H9 (cell line): Measurements from ENCODE around the gene ALOX5AP. TPM values are rescaled to one million over a fixed set of nuclear protein-coding genes. Genes with fewer than 3 reads are reported as not detected.

ENCODE experiments used
- DNase-seq: peaks from one replicate; pipeline ENCODE4 v3.0.0-alpha.2; 2017
- H2AFZ ChIP-seq: one replicate; pipeline ENCODE4 v1.6.1; 2013; ENCODE audit warnings: mild to moderate bottlenecking, low read length, control low read depth, moderate library complexity
- H2AK5ac ChIP-seq: 2 replicates; pipeline ENCODE4 v1.6.1; 2013; ENCODE audit warnings: low read length, control low read depth, mixed read lengths; ENCODE audit not compliant: insufficient read length
- H2BK120ac ChIP-seq: one replicate; pipeline ENCODE4 v1.6.1; 2013; ENCODE audit warnings: low read depth, mild to moderate bottlenecking, low read length, control low read depth, inconsistent platforms; ENCODE audit not compliant: poor library complexity, severe bottlenecking
- H2BK12ac ChIP-seq: 2 replicates; pipeline ENCODE4 v1.6.1; 2013; ENCODE audit warnings: low read length, control low read depth, mixed read lengths, low read depth; ENCODE audit not compliant: insufficient read length
- H2BK15ac ChIP-seq: 2 replicates; pipeline ENCODE4 v1.6.1; 2013; ENCODE audit warnings: low read depth, low read length, control low read depth
- H2BK20ac ChIP-seq: one replicate; pipeline ENCODE4 v1.6.1; 2013; ENCODE audit warnings: low read depth, mild to moderate bottlenecking, low read length, control low read depth, inconsistent platforms; ENCODE audit not compliant: poor library complexity, severe bottlenecking
- H2BK5ac ChIP-seq: 2 replicates; pipeline ENCODE4 v1.6.1; 2013; ENCODE audit warnings: low read length, control low read depth, mixed read lengths; ENCODE audit not compliant: insufficient read length
- H3K14ac ChIP-seq: 2 replicates; pipeline ENCODE4 v1.6.1; 2013; ENCODE audit warnings: low read length, control low read depth; ENCODE audit not compliant: insufficient read depth
- H3K18ac ChIP-seq: 2 replicates; pipeline ENCODE4 v1.6.1; 2013; ENCODE audit warnings: low read depth, mild to moderate bottlenecking, mixed read lengths, low read length, control low read depth; ENCODE audit not compliant: insufficient read length
- H3K23ac ChIP-seq: 2 replicates; pipeline ENCODE4 v1.6.1; 2013; ENCODE audit warnings: low read length, control low read depth, mixed read lengths, low read depth; ENCODE audit not compliant: insufficient read length
- H3K23me2 ChIP-seq: 2 replicates; pipeline ENCODE4 v1.6.1; 2013; ENCODE audit warnings: low read depth, mild to moderate bottlenecking, mixed read lengths, low read length, control low read depth; ENCODE audit not compliant: insufficient read length, poor library complexity, severe bottlenecking
- H3K27ac ChIP-seq: 2 replicates; pipeline ENCODE4 v1.5.1; 2013; ENCODE audit warnings: low read length, control low read depth, mixed read lengths, low read depth; ENCODE audit not compliant: insufficient read length
- H3K27me3 ChIP-seq: 2 replicates; pipeline ENCODE4 v1.6.1; 2013; ENCODE audit warnings: low read length, control low read depth, inconsistent platforms; ENCODE audit not compliant: insufficient read depth
- H3K4ac ChIP-seq: 2 replicates; pipeline ENCODE4 v1.6.1; 2013; ENCODE audit warnings: low read depth, mild to moderate bottlenecking, control low read depth, inconsistent platforms, low read length, moderate library complexity
- H3K4me1 ChIP-seq: 2 replicates; pipeline ENCODE4 v1.6.1; 2013; ENCODE audit warnings: low read length, control low read depth, inconsistent platforms; ENCODE audit not compliant: insufficient read depth
- H3K4me2 ChIP-seq: 2 replicates; pipeline ENCODE4 v1.6.1; 2013; ENCODE audit warnings: low read length, control low read depth, mixed read lengths; ENCODE audit not compliant: insufficient read length, insufficient read depth
- H3K56ac ChIP-seq: 2 replicates; pipeline ENCODE4 v1.6.1; 2013; ENCODE audit warnings: low read depth, mild to moderate bottlenecking, mixed read lengths, low read length, control low read depth; ENCODE audit not compliant: insufficient read length
- H3K79me1 ChIP-seq: 2 replicates; pipeline ENCODE4 v1.6.1; 2013; ENCODE audit warnings: low read depth, mild to moderate bottlenecking, moderate library complexity, low read length, control low read depth, inconsistent platforms; ENCODE audit not compliant: insufficient read depth, poor library complexity, severe bottlenecking
- H3K79me2 ChIP-seq: 2 replicates; pipeline ENCODE4 v1.6.1; 2013; ENCODE audit warnings: low read length, control low read depth, inconsistent platforms; ENCODE audit not compliant: insufficient read depth
- H3K9ac ChIP-seq: 2 replicates; pipeline ENCODE4 v1.6.1; 2013; ENCODE audit warnings: low read length, control low read depth, mixed read lengths; ENCODE audit not compliant: insufficient read length; ENCODE audit errors: extremely low read depth
- H3K9me3 ChIP-seq: one replicate; pipeline ENCODE4 v1.6.1; 2013; ENCODE audit warnings: low read depth, low read length, inconsistent platforms; ENCODE audit not compliant: control insufficient read depth
- H3T11ph ChIP-seq: one replicate; pipeline ENCODE4 v1.6.1; 2013; ENCODE audit warnings: mild to moderate bottlenecking, low read length, control low read depth, inconsistent platforms
- H4K20me1 ChIP-seq: one replicate; pipeline ENCODE4 v1.6.1; 2013; ENCODE audit not compliant: control insufficient read depth, insufficient read length, insufficient read depth
- H4K5ac ChIP-seq: 2 replicates; pipeline ENCODE4 v1.6.1; 2013; ENCODE audit warnings: low read depth, mild to moderate bottlenecking, mixed read lengths, low read length, control low read depth; ENCODE audit not compliant: insufficient read length
- H4K8ac ChIP-seq: replicated peaks from 2 replicates; pipeline ENCODE4 v1.6.1; 2013; ENCODE audit warnings: low read length, control low read depth, mixed read lengths, low read depth; ENCODE audit not compliant: insufficient read length
- H4K91ac ChIP-seq: 2 replicates; pipeline ENCODE4 v1.6.1; 2013; ENCODE audit warnings: low read depth, mild to moderate bottlenecking, moderate library complexity, mixed read lengths, low read length, control low read depth; ENCODE audit not compliant: insufficient read length
- H3K27ac Mint-ChIP-seq, 3 experiments: 2 replicates in 2 of 3; 3 replicates in 1 of 3; pipeline ENCODE4 v1.8.0; 2020 to 2021; ENCODE audit warnings: mixed read lengths in 3 of 3, mild to moderate bottlenecking in 1 of 3, moderate library complexity in 1 of 3
- H3K27me3 Mint-ChIP-seq: 2 replicates; pipeline ENCODE4 v1.8.0; 2021; ENCODE audit warnings: low read depth, mild to moderate bottlenecking, moderate library complexity, mixed read lengths
- H3K36me3 Mint-ChIP-seq, 3 experiments: 2 replicates in 2 of 3; 3 replicates in 1 of 3; pipeline ENCODE4 v1.8.0; 2020 to 2021; ENCODE audit warnings: low read depth in 3 of 3, mixed read lengths in 3 of 3; ENCODE audit not compliant: insufficient read depth in 1 of 3
- H3K4me1 Mint-ChIP-seq, 2 experiments: 2 replicates each; pipeline ENCODE4 v1.8.0; 2020; ENCODE audit warnings: mixed read lengths in 2 of 2
- H3K4me3 Mint-ChIP-seq, 2 experiments: 2 replicates in 1 of 2; 3 replicates in 1 of 2; pipeline ENCODE4 v1.8.0; 2020 to 2021; ENCODE audit warnings: mild to moderate bottlenecking in 2 of 2, mixed read lengths in 2 of 2, moderate library complexity in 1 of 2
- H3K9me3 Mint-ChIP-seq, 2 experiments: 2 replicates in 1 of 2; 3 replicates in 1 of 2; pipeline ENCODE4 v1.8.0; 2020; ENCODE audit warnings: mild to moderate bottlenecking in 2 of 2, mixed read lengths in 2 of 2, moderate library complexity in 1 of 2
- CTCF ChIP-seq: fragments of 200-600 bp; sonication (generic); conservative IDR thresholded peaks from 3 replicates; pipeline ENCODE4 v1.8.0; 2021; ENCODE audit warnings: antibody characterized with exemption, mild to moderate bottlenecking
- WGBS: extraction: QIAGEN DNeasy Blood & Tissue Kit; methylation state at CpG from one replicate; pipeline ENCODE4 v1.1.7; 2013; ENCODE audit warnings: missing lambda C conversion rate, low lambda C conversion rate, mixed read lengths; ENCODE audit not compliant: insufficient read length; ENCODE audit errors: extremely low coverage; 5-methylcytosine and 5-hydroxymethylcytosine counted together
- total RNA-seq: library from RNA; stranded (reverse); gene quantifications from 2 replicates; pipeline ENCODE4 v1.2.1, GENCODE V29; 2021

The ALOX5AP gene
- total RNA-seq, 1 experiment from 2014 or later, result not detected

GRCh38 chr13:30807392-30807791, 72.0 kb downstream of the ALOX5AP start:
- Histone ChIP-seq H2BK120ac (no peak overlapping the region), H2BK15ac (no peak overlapping the region), H3K18ac (no peak overlapping the region), H3K27ac (no peak overlapping the region), H3K9ac (no peak overlapping the region), H2AK5ac (no peak overlapping the region), H3K14ac (no peak overlapping the region), H2BK5ac (no peak overlapping the region), H3K23ac (no peak overlapping the region), H3K4me2 (no peak overlapping the region), H3K79me1 (no peaks in the 10 kb centered on the region), H2AFZ (no peak overlapping the region), H3T11ph (no peak overlapping the region), H3K23me2 (no peaks in the 10 kb centered on the region), H4K91ac (no peak overlapping the region), H3K4me1 (no peaks in the 10 kb centered on the region; the same call in 1 of the 2 replicates), H3K9me3 (no peaks in the 10 kb centered on the region), H2BK12ac (no peak overlapping the region), H3K27me3 (no peaks in the 10 kb centered on the region), H3K4ac (no peak overlapping the region), H3K56ac (no peak overlapping the region), H4K5ac (no peak overlapping the region), H4K8ac (no peak overlapping the region), H3K79me2 (no peaks in the 10 kb centered on the region), H4K20me1 (no peaks in the 10 kb centered on the region), H2BK20ac (no peak overlapping the region)
- H3K4me3 Mint-ChIP-seq, result no peak overlapping the region
- WGBS, result no CpG with 5 or more reads among the region's 4 CpGs
- no peak overlapping the region for H3K27ac Mint-ChIP-seq
- no peak for DNase-seq
- no peak for TF ChIP-seq CTCF
- H3K27me3 Mint-ChIP-seq, result peaks cover 13% of the 10 kb centered on the region
- no peaks in the 10 kb centered on the region for H3K36me3 Mint-ChIP-seq
- no peaks in the 10 kb centered on the region; a peak in 1 of 5 replicates for H3K9me3 Mint-ChIP-seq
- peaks cover 4 to 7% of the 10 kb centered on the region in 2 experiments; a peak in 2 of 4 replicates for H3K4me1 Mint-ChIP-seq
